GM10248 (cell line): ENCODE results near the gene DIAPH2.
A peak's percentile ranks its signal among the peaks of the same experiment; 100 is the strongest.

Experiments
- CTCF ChIA-PET: fragments of 300-600 bp; sonication (Branson Sonifier 250); formaldehyde crosslinking; extraction: SDS; loops from one replicate; lab custom pipeline; 2021; ENCODE audit warnings: antibody characterized with exemption; lab: Yijun Ruan, JAX
- POLR2A ChIA-PET: fragments of 350-650 bp; sonication (Branson Sonifier 250); formaldehyde crosslinking; extraction: SDS; loops from one replicate; lab custom pipeline; 2020; ENCODE audit warnings: antibody characterized with exemption; lab: Yijun Ruan, JAX
- DNase-seq: peaks from one replicate; pipeline ENCODE4 v3.0.0; 2012; ENCODE audit errors: extremely low spot score
- TF ChIP-seq, protein P1 (sequence below): IDR thresholded peaks from 2 replicates; pipeline ENCODE4 v1.5.1; 2012; ENCODE audit warnings: mild to moderate bottlenecking, low read depth; ENCODE audit errors: extremely low read depth, missing control alignments, control extremely low read depth

DIAPH2 gene

DNA sequence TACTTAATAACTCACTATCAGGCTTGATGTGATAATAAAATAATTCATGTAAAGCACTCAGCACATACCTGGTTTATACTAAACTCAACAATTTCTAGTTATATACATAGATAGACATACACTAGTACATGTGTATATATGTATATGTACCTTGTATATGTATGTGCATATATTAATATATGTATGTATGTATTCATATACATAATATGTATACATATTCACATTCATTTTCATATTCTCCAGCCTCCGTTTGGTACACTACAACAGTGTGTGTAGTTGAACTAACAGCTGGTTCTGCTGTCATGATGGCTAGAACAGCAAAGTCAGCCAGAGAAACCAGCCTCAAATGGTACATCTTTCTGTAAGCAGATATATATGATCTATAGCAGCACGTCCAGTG, 869.2 kb downstream of the DIAPH2 start:
- no peak for DNase-seq
- CTCF ChIA-PET: no interaction called here
- POLR2A ChIA-PET: no interaction called here
- TF ChIP-seq, protein P1, sequence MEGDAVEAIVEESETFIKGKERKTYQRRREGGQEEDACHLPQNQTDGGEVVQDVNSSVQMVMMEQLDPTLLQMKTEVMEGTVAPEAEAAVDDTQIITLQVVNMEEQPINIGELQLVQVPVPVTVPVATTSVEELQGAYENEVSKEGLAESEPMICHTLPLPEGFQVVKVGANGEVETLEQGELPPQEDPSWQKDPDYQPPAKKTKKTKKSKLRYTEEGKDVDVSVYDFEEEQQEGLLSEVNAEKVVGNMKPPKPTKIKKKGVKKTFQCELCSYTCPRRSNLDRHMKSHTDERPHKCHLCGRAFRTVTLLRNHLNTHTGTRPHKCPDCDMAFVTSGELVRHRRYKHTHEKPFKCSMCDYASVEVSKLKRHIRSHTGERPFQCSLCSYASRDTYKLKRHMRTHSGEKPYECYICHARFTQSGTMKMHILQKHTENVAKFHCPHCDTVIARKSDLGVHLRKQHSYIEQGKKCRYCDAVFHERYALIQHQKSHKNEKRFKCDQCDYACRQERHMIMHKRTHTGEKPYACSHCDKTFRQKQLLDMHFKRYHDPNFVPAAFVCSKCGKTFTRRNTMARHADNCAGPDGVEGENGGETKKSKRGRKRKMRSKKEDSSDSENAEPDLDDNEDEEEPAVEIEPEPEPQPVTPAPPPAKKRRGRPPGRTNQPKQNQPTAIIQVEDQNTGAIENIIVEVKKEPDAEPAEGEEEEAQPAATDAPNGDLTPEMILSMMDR: no peak

DNA sequence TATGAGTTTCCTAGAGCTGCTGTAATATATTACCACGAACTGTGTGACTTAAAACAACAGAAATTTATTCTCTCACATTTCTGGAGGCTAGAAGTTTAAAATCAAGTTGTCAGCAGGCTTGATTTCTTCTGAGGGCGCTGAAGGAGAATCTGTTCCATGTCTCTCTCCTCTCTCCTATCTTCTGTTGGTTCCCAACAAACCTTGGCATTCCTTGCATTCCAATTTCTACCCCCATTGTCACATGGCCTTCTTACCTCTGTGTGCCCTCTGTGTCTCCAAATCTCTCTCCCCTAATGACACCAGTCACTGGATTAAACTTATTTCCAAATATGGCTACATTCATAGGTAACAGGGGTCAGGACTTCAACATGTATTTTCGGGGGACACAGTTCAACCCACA, 871.7 kb downstream of the DIAPH2 start:
- DNase-seq: no peak
- POLR2A ChIA-PET: no interaction called here
- TF ChIP-seq, protein P1: no peak
- CTCF ChIA-PET: no interaction called here

DNA sequence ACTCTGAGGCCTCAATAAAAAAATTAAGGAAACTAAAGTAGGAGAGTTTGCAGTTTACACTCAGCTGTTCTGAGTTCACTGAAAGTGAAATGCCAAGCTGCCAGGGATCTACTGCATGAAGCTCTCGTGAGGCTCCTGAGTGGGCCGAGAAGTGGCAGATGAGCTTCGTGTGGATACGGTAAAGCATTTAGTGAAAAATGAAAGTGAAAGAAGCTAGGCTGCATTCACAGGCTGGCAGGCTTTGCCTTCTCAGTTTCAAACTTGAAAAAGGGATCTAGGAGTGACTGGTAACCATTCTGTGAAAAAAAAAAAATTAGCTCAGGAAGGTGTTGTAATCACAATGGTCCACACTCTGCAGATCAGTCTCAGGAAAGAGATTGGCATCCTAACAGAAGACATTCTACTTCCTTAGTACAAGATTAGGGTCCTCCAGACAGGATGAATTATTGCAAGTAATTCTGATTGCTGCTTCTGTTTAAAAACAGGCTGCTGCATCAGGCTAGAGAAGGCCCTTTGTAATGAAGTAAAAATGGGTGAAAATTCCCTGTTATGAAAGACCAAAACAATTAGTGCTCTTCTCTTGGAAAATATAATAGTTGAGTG, 879.0 kb downstream of the DIAPH2 start:
- POLR2A ChIA-PET: no interaction called here
- TF ChIP-seq, protein P1: no peak
- CTCF ChIA-PET: no interaction called here
- peak; percentile 37 for DNase-seq

DNA sequence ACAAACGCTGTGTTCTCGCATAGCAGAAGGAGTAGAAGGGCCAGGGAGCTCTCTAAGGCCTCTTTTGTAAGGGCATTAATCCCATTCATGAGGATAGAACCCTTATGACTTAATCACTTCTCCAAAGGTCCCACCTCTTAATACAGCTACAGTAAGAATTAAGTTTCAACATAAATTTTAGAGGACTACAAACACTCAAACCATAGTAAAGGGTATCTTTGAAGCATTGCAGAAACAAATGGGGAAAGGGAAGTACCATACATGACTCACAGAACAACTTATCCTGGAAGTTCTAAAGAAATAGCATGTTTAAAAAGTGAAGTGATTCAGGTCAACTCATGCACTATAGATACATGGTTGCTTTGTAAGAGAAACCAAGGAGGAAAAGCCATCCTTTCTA, 879.9 kb downstream of the DIAPH2 start:
- CTCF ChIA-PET: no interaction called here
- DNase-seq: no peak
- TF ChIP-seq, protein P1: no peak
- POLR2A ChIA-PET: no interaction called here

DNA sequence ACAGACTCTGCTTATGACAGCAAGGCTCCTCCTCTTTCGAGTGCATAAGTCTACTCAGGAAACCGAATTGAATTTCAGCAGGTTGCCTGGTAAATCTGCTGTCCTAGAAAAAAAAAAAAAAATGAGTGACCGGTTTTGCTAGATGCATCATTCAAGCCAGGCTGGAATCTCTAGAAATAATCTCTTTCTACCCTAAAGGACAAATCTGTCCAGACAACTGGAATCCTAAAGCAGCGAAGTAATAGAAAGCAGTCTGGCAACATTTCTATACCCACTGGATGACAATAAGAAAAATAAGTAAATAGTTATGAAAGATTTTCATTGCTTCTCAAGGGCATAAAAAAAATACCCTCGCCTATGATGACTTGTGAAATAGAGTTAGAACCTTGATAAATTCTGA, 902.5 kb downstream of the DIAPH2 start:
- ChIA-PET CTCF (no interaction called here), POLR2A (no interaction called here)
- no peak for DNase-seq
- TF ChIP-seq, protein P1: no peak

DNA sequence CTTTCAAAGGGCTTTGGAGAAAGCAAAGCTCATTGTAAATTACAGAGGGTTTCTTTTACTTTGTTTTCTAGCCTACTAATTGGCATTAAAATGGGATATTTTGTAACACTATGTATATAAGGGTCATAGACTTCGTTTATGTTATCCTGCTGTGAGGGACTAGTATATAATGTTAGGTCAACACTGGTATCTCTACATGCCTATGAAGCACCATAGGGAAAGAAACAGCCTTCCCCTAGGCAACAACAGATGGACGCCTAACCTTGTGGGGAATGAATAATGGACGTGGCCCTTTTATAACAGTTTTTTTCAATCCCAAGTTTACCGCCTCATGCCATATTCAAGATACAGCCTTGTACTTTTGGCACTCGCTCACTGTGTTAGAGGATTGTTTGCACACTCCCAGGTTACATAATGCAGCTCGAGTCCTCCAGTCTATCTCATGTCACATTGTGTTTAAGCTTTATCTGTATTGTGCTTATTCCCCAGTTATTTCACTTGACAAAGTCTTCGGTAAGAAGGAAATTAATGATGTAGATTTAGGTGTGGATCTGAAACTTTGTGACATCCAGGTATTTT, 910.1 kb downstream of the DIAPH2 start:
- TF ChIP-seq, protein P1: no peak
- ChIA-PET POLR2A (no interaction called here), CTCF (no interaction called here)
- no peak for DNase-seq
